ENCODE data around the gene CIBAR2. TPM values are rescaled to one million over a fixed set of nuclear protein-coding genes. Genes with fewer than 3 reads are reported as not detected.

CIBAR2 gene
- total and polyA plus RNA-seq, 10 of the 15 experiments (the other 5 are each of a cell fraction or from before 2014, with no cell fraction given): 0.05 to 0.16 (median 0.07) TPM; not detected in 7

GRCh38 chr16:85132456-85133289, 20.4 kb upstream of the CIBAR2 start:
- DNase-seq (ENCODE audit: low read depth, low spot score): no peak
- no TSS peak for BruUV-seq (replicated peaks)
- in situ Hi-C loops (cut with MboI): no loop called here
- CTCF ChIA-PET: no interaction called here
- no peak overlapping the region for H3K4me2 ChIP-seq (ENCODE audit: control insufficient read depth, insufficient read depth)
- H3K4me1 ChIP-seq (ENCODE audit: control insufficient read depth, insufficient read depth, low read length): peaks cover 26% of the 10 kb centered on the region
- no peak overlapping the region for H2AFZ ChIP-seq (ENCODE audit: control insufficient read depth, low read depth, low read length)
- 63% methylated on average over 20 of the region's 20 CpGs for WGBS (ENCODE audit: insufficient coverage, insufficient replicate concordance, low lambda C conversion rate, missing lambda C conversion rate)
- no peak overlapping the region for H3K27ac ChIP-seq (ENCODE audit: control insufficient read depth, insufficient read depth)
- H3K27me3 ChIP-seq (replicated peaks in 1 of 2; ENCODE audit: control insufficient read depth in 2 of 2, insufficient read depth in 2 of 2, low read length in 1 of 2): no peaks in the 10 kb centered on the region
- POLR2A ChIA-PET: no interaction called here
- RAD21 ChIA-PET (ENCODE audit: unreplicated experiment): no interaction called here
- intact Hi-C loops (cut with micrococcal nuclease; ENCODE audit: unreplicated experiment): no loop called here
- no peak for ATAC-seq
- H3K36me3 ChIP-seq (ENCODE audit: control insufficient read depth in 2 of 2, insufficient read depth in 2 of 2, low read length in 1 of 2): no peaks in the 10 kb centered on the region
- H3K9me3 ChIP-seq (replicated peaks; ENCODE audit: control insufficient read depth, insufficient read depth, low read length): no peaks in the 10 kb centered on the region; the same call in 2 of the 3 replicates
- H4K20me1 ChIP-seq (ENCODE audit: control insufficient read depth, insufficient read depth): no peaks in the 10 kb centered on the region
- no peaks in the 10 kb centered on the region for H3K79me2 ChIP-seq (ENCODE audit: control insufficient read depth, insufficient read depth, low read length)
- SMC1A ChIA-PET (ENCODE audit: uncharacterized antibody, unreplicated experiment): no interaction called here
- no peak overlapping the region for H3K4me3 ChIP-seq
- no peak for FAIRE-seq
- H3K9ac ChIP-seq (ENCODE audit: control insufficient read depth, insufficient read depth, low read length): no peak overlapping the region
- TF ChIP-seq ZZZ3 (IDR thresholded peaks at IDR 0.05; ENCODE audit: control insufficient read depth, insufficient read length, low read depth): no peak
- no peak for TF ChIP-seq KLF5 (IDR thresholded peaks at IDR 0.05; ENCODE audit: partially characterized antibody)
- no peak for TF ChIP-seq ZBTB11 (CRISPR knock-in tag; IDR thresholded peaks at IDR 0.05)
- TF ChIP-seq ZBTB4 (CRISPR knock-in tag; IDR thresholded peaks at IDR 0.05): no peak
- no peak for TF ChIP-seq CREB1 (IDR thresholded peaks at IDR 0.05; ENCODE audit: low read depth)
- no peak for TF ChIP-seq RB1 (IDR thresholded peaks at IDR 0.05; ENCODE audit: borderline replicate concordance)
- no peak for TF ChIP-seq CEBPB (IDR thresholded peaks at IDR 0.05; ENCODE audit: borderline replicate concordance in 1 of 2, low read depth in 2 of 2, low read length in 2 of 2)
- TF ChIP-seq SMARCA5 (IDR thresholded peaks at IDR 0.05): no peak
- TF ChIP-seq SPI1 (IDR thresholded peaks at IDR 0.05; ENCODE audit: borderline replicate concordance, insufficient read depth, low read depth, low read length): no peak
- TF ChIP-seq, protein P1, sequence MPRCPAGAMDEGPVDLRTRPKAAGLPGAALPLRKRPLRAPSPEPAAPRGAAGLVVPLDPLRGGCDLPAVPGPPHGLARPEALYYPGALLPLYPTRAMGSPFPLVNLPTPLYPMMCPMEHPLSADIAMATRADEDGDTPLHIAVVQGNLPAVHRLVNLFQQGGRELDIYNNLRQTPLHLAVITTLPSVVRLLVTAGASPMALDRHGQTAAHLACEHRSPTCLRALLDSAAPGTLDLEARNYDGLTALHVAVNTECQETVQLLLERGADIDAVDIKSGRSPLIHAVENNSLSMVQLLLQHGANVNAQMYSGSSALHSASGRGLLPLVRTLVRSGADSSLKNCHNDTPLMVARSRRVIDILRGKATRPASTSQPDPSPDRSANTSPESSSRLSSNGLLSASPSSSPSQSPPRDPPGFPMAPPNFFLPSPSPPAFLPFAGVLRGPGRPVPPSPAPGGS (IDR thresholded peaks at IDR 0.05; ENCODE audit: borderline replicate concordance, insufficient read depth, low read depth, low read length, poor library complexity, severe bottlenecking): no peak
